GM18498 (cell line): ENCODE results near the gene ZNF669.
"Not testable (repeated sequence)": the region's sequence is repeated elsewhere in the genome, so short reads cannot be mapped to it uniquely, and the experiment has no call there.

Source experiments
- ATAC-seq: cut with Tn5 transposase; IDR thresholded peaks from one replicate; pipeline ENCODE4 v1.9.1; 2021; ENCODE audit warnings: mild to moderate bottlenecking, moderate library complexity; ENCODE audit not compliant: unreplicated experiment

The ZNF669 gene

GRCh38 chr1:247103859-247104591 is at the start of gene ZNF669:
TSS of gene ZNF669 (minus strand) at chr1:247104356. CDS start at chr1:247104199, 157 bp downstream.
- ATAC-seq, result peak; percentile 100

GRCh38 chr1:247147781-247148180 is 43.6 kb upstream of the ZNF669 start:
- no peak for ATAC-seq

- ATAC-seq, result not testable (repeated sequence)
These were observed 43.0 kb upstream of the ZNF669 start for GRCh38 chr1:247147120-247147519.

- ATAC-seq, result no peak
These were observed 42.5 kb upstream of the ZNF669 start for GRCh38 chr1:247146671-247147070.

GRCh38 chr1:247145279-247145678 is 41.1 kb upstream of the ZNF669 start:
- no peak for ATAC-seq

- ATAC-seq, result not testable (repeated sequence)
These were observed 35.4 kb upstream of the ZNF669 start for GRCh38 chr1:247139557-247139956.

GRCh38 chr1:247131236-247131635 is 27.1 kb upstream of the ZNF669 start:
- ATAC-seq, result no peak

- not testable (repeated sequence) for ATAC-seq
These were observed 23.5 kb upstream of the ZNF669 start for GRCh38 chr1:247127519-247128282.

- peak; percentile 66 for ATAC-seq
These were observed 22.4 kb upstream of the ZNF669 start for GRCh38 chr1:247126601-247127000.

- peak; percentile 99 for ATAC-seq
These were observed 22.0 kb upstream of the ZNF669 start for GRCh38 chr1:247126166-247126565.

- no peak for ATAC-seq
These were observed 17.2 kb upstream of the ZNF669 start for GRCh38 chr1:247121382-247121781.

GRCh38 chr1:247120408-247120668 is 16.2 kb upstream of the ZNF669 start:
- not testable (repeated sequence) for ATAC-seq

- no peak for ATAC-seq
These were observed 15.6 kb upstream of the ZNF669 start for GRCh38 chr1:247119600-247120407.

- ATAC-seq, result no peak
These were observed 14.8 kb upstream of the ZNF669 start for GRCh38 chr1:247118946-247119446.

- ATAC-seq, result no peak
These were observed 11.4 kb upstream of the ZNF669 start for GRCh38 chr1:247115545-247115944.

- no peak for ATAC-seq
These were observed 11.0 kb upstream of the ZNF669 start for GRCh38 chr1:247115141-247115510.

GRCh38 chr1:247114351-247115140 is 10.4 kb upstream of the ZNF669 start:
- no peak for ATAC-seq

GRCh38 chr1:247113733-247114271 is 9.6 kb upstream of the ZNF669 start:
- ATAC-seq, result no peak

GRCh38 chr1:247113094-247113497 is 8.9 kb upstream of the ZNF669 start:
- ATAC-seq, result no peak

GRCh38 chr1:247112479-247112781 is 8.3 kb upstream of the ZNF669 start:
- no peak for ATAC-seq
